DOHH2 (cell line): ENCODE data around the gene CRYBG1.

Experiments
- H3F3A ChIP-seq: fragments of 200-600 bp; sonication (generic), shearing (Covaris generic); 2 replicates; pipeline ENCODE4 v1.6.0; 2016; ENCODE audit warnings: antibody characterized with exemption, mild to moderate bottlenecking; ENCODE audit not compliant: control insufficient read depth, insufficient read depth
- H3K27ac ChIP-seq: fragments of 200-600 bp; sonication (generic); 2 replicates; pipeline ENCODE4 v1.5.1; 2014; ENCODE audit warnings: low read depth, mild to moderate bottlenecking, low read length, moderate library complexity
- H3K27me3 ChIP-seq: fragments of 200-600 bp; sonication (generic); 2 replicates; pipeline ENCODE4 v1.6.1; 2014; ENCODE audit warnings: mild to moderate bottlenecking, low read length, mixed read lengths; ENCODE audit not compliant: control insufficient read depth
- H3K36me3 ChIP-seq: fragments of 200-600 bp; sonication (generic); 2 replicates; pipeline ENCODE4 v1.6.1; 2014; ENCODE audit warnings: mild to moderate bottlenecking, low read length, moderate library complexity, mixed read lengths; ENCODE audit not compliant: control insufficient read depth
- H3K4me1 ChIP-seq: fragments of 200-600 bp; sonication (generic); 2 replicates; pipeline ENCODE4 v1.6.1; 2014; ENCODE audit warnings: mild to moderate bottlenecking, low read length, mixed read lengths; ENCODE audit not compliant: control insufficient read depth
- H3K4me2 ChIP-seq: fragments of 200-600 bp; sonication (generic); 2 replicates; pipeline ENCODE4 v1.6.0; 2014; ENCODE audit warnings: mild to moderate bottlenecking, low read length, moderate library complexity
- H3K4me3 ChIP-seq: fragments of 200-600 bp; sonication (generic); 2 replicates; pipeline ENCODE4 v1.5.1; 2014; ENCODE audit warnings: mild to moderate bottlenecking, low read length, mixed read lengths
- H3K79me2 ChIP-seq: fragments of 200-600 bp; sonication (generic); 2 replicates; pipeline ENCODE4 v1.6.1; 2014; ENCODE audit warnings: mild to moderate bottlenecking, low read length, mixed read lengths; ENCODE audit not compliant: control insufficient read depth
- H3K9me2 ChIP-seq: fragments of 200-600 bp; sonication (generic); replicated peaks from 2 replicates; pipeline ENCODE4 v1.6.1; 2014; ENCODE audit warnings: mild to moderate bottlenecking, low read length, mixed read lengths; ENCODE audit not compliant: control insufficient read depth
- H3K9me3 ChIP-seq: fragments of 200-600 bp; sonication (generic); 2 replicates; pipeline ENCODE4 v1.6.1; 2014; ENCODE audit warnings: antibody characterized with exemption, low read length, mixed read lengths; ENCODE audit not compliant: control insufficient read depth, insufficient read depth
- H4K20me1 ChIP-seq: fragments of 200-600 bp; sonication (generic); 2 replicates; pipeline ENCODE4 v1.6.0; 2014; ENCODE audit warnings: low read depth, mild to moderate bottlenecking, antibody characterized with exemption, low read length, moderate library complexity; ENCODE audit not compliant: control insufficient read depth, insufficient read depth
- EZH2phosphoT487 ChIP-seq: fragments of 200-600 bp; sonication (generic); IDR thresholded peaks from 2 replicates; pipeline ENCODE4 v1.6.1; 2017; ENCODE audit warnings: borderline replicate concordance, mild to moderate bottlenecking, antibody characterized with exemption, low read length, moderate library complexity, mixed read lengths
- TF ChIP-seq, protein P1 (sequence below): fragments of 200-600 bp; sonication (generic); IDR thresholded peaks from one replicate; pipeline ENCODE4 v1.5.1; 2014; ENCODE audit warnings: antibody characterized with exemption, mild to moderate bottlenecking, low read depth, low read length; ENCODE audit not compliant: poor library complexity, severe bottlenecking

Gene CRYBG1

GRCh38 chr6:106359959-106360409, 533 bp upstream of the CRYBG1 start:
- H3K36me3 ChIP-seq, result no peaks in the 10 kb centered on the region
- H3F3A ChIP-seq, result no peaks in the 10 kb centered on the region
- no peak overlapping the region for H3K4me3 ChIP-seq
- no peaks in the 10 kb centered on the region for H3K79me2 ChIP-seq
- peaks cover 14% of the 10 kb centered on the region for H3K27me3 ChIP-seq
- no peak for TF ChIP-seq EZH2phosphoT487
- TF ChIP-seq, protein P1, sequence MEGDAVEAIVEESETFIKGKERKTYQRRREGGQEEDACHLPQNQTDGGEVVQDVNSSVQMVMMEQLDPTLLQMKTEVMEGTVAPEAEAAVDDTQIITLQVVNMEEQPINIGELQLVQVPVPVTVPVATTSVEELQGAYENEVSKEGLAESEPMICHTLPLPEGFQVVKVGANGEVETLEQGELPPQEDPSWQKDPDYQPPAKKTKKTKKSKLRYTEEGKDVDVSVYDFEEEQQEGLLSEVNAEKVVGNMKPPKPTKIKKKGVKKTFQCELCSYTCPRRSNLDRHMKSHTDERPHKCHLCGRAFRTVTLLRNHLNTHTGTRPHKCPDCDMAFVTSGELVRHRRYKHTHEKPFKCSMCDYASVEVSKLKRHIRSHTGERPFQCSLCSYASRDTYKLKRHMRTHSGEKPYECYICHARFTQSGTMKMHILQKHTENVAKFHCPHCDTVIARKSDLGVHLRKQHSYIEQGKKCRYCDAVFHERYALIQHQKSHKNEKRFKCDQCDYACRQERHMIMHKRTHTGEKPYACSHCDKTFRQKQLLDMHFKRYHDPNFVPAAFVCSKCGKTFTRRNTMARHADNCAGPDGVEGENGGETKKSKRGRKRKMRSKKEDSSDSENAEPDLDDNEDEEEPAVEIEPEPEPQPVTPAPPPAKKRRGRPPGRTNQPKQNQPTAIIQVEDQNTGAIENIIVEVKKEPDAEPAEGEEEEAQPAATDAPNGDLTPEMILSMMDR, result no peak
- H4K20me1 ChIP-seq, result no peaks in the 10 kb centered on the region
- H3K27ac ChIP-seq, result no peak overlapping the region
- H3K4me2 ChIP-seq, result peak overlapping the region; percentile 43
- no peaks in the 10 kb centered on the region for H3K9me3 ChIP-seq
- no peaks in the 10 kb centered on the region for H3K9me2 ChIP-seq
- peaks cover 8% of the 10 kb centered on the region; the same call in 1 of the 2 replicates for H3K4me1 ChIP-seq

DNA sequence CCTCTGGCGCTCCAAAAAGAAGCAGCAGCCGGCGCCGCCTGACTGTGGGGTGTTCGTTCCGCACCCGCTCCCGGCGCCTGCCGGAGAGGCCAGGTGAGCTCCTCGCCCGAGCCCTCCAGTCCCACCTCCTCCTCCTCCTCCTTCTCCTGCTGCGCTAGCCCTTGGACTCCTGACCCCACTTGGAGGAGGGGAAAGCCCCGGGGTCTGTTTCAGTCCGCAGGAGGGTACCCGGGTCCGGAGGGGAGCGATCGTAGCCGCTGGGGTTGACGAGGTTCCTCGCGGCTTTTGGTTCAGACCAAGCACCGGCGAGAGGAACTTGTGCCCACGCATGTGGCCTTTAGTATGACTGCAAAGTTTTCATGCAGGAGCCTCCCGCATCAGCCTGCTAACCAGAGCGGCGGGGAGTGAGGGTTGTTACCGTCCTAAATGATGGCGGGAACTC, 493 bp downstream of the CRYBG1 start:
- Histone ChIP-seq H3K36me3 (no peaks in the 10 kb centered on the region), H3K4me3 (no peak overlapping the region), H3K4me2 (no peak overlapping the region), H3K9me2 (no peaks in the 10 kb centered on the region), H3K79me2 (no peaks in the 10 kb centered on the region), H3K27ac (no peak overlapping the region), H4K20me1 (no peaks in the 10 kb centered on the region), H3K27me3 (peaks cover 14% of the 10 kb centered on the region), H3K4me1 (peaks cover 8% of the 10 kb centered on the region; the same call in 1 of the 2 replicates), H3K9me3 (no peaks in the 10 kb centered on the region), H3F3A (no peaks in the 10 kb centered on the region)
- no peak for TF ChIP-seq EZH2phosphoT487
- TF ChIP-seq, protein P1, result no peak

- H3K4me3 ChIP-seq, result no peak overlapping the region
- no peaks in the 10 kb centered on the region for H4K20me1 ChIP-seq
- H3K36me3 ChIP-seq, result no peaks in the 10 kb centered on the region
- H3K9me3 ChIP-seq, result no peaks in the 10 kb centered on the region
- H3K27me3 ChIP-seq, result peaks cover 19% of the 10 kb centered on the region
- TF ChIP-seq EZH2phosphoT487, result no peak
- TF ChIP-seq, protein P1, result no peak
- H3F3A ChIP-seq, result no peaks in the 10 kb centered on the region
- no peaks in the 10 kb centered on the region for H3K79me2 ChIP-seq
- H3K4me1 ChIP-seq, result peaks cover 8% of the 10 kb centered on the region; the same call in 1 of the 2 replicates
- H3K9me2 ChIP-seq, result no peaks in the 10 kb centered on the region
- H3K4me2 ChIP-seq, result no peak overlapping the region
- no peak overlapping the region for H3K27ac ChIP-seq
These were observed 3.1 kb downstream of the CRYBG1 start for GRCh38 chr6:106363401-106364138.
